ENCODE measurements around the gene UBR7. TPM values are rescaled to one million over a fixed set of nuclear protein-coding genes. Genes with fewer than 3 reads are reported as not detected.

The UBR7 gene
- total RNA-seq, 1 donor: 20.6 TPM

DNA sequence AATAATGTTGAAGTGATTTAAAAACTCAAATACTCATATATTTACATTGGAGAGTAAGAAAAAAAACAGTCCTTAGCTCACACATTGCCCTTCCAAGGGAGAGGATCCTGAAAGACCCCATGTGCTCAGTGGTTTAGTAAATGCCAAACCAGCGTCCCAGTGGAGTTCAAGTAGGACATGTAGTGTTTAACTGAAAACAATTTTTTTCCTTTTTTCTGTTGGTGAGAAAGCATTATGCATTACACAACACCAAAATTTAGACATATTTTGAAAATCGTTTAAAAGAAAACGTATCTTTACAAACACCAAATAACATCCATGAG is 33.6 kb downstream of the UBR7 start:
- no peak overlapping the region for H3K4me3 ChIP-seq (ENCODE audit: insufficient read depth, low read length)
- peaks cover 11% of the 10 kb centered on the region for H3K4me1 ChIP-seq (ENCODE audit: insufficient read depth, low read length)
- H3K27me3 ChIP-seq (ENCODE audit: insufficient read depth, low read length): no peaks in the 10 kb centered on the region
- TF ChIP-seq, protein P1, sequence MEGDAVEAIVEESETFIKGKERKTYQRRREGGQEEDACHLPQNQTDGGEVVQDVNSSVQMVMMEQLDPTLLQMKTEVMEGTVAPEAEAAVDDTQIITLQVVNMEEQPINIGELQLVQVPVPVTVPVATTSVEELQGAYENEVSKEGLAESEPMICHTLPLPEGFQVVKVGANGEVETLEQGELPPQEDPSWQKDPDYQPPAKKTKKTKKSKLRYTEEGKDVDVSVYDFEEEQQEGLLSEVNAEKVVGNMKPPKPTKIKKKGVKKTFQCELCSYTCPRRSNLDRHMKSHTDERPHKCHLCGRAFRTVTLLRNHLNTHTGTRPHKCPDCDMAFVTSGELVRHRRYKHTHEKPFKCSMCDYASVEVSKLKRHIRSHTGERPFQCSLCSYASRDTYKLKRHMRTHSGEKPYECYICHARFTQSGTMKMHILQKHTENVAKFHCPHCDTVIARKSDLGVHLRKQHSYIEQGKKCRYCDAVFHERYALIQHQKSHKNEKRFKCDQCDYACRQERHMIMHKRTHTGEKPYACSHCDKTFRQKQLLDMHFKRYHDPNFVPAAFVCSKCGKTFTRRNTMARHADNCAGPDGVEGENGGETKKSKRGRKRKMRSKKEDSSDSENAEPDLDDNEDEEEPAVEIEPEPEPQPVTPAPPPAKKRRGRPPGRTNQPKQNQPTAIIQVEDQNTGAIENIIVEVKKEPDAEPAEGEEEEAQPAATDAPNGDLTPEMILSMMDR (IDR thresholded peaks at IDR 0.05; ENCODE audit: extremely low read depth, low read depth, low read length): no peak
- peak overlapping the region; percentile 9 for H3K4me2 ChIP-seq (ENCODE audit: insufficient read depth, low read length)
- H3K36me3 ChIP-seq (ENCODE audit: insufficient read depth, low read length): peaks cover 22% of the 10 kb centered on the region
- no peaks in the 10 kb centered on the region for H3K79me2 ChIP-seq (ENCODE audit: insufficient read depth, low read length)
- no peaks in the 10 kb centered on the region for H3K9me3 ChIP-seq (ENCODE audit: low read depth, low read length)
- no peaks in the 10 kb centered on the region for H4K20me1 ChIP-seq (ENCODE audit: insufficient read depth, low read length)
- no peak for DNase-seq (ENCODE audit: insufficient read length, low spot score, missing footprints)
- H2AFZ ChIP-seq (ENCODE audit: low read length): no peak overlapping the region
- H3K27ac ChIP-seq (ENCODE audit: low read depth, low read length): peak overlapping the region; percentile 66

DNA sequence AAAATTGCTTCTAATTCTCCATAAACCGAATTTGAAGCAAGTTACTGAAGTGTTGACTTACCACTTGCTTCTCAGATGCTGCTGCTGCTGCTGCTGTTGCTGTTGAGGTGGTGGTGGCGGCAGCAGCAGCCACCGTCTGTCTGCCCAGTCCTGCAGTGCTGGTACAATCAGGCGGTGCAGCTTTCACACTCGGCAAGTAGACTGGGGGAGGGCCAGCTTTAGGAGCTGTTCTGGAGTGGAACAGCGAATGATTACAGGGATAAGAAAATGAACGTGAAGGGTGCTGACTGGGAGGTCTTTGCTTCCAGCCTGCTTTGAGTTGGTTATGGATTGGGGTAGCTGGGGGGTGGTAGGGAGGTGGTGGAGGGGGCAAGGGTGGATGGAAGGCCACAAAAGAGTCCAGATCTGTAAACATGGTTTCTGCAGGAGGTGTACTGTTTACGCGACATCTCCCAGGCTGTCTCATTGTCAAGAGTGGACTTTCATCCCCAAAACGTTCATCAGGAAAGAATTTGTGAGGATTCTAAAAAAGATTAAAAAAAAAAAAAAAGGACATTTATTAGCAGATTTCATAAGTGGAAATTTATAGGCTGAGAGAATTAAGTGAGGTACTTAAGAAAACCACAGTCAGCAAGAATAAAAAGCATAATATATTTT is 38.8 kb downstream of the UBR7 start:
- Histone ChIP-seq H3K4me2 (ENCODE audit: insufficient read depth, low read length) (no peak overlapping the region), H3K27ac (ENCODE audit: low read depth, low read length) (no peak overlapping the region)

DNA sequence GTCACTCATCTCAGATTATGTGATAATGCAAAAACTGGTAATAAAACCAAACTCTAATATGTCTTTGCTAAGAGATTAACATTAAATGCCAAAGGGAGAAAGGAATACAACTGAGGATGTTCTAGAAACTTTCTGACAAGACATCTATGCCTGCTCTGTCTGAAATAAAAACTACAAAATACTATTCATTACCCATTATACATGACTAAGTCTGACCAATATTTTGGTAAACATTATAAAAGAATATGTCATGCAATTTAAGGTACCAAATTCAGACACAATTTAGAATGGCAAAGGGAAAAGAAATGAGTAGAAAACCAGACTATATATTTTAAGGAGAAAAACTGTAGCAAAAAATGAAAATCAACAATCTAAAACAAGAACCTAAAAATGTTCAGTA is 39.5 kb downstream of the UBR7 start:
- Histone ChIP-seq H3K4me2 (ENCODE audit: insufficient read depth, low read length) (no peak overlapping the region), H3K27ac (ENCODE audit: low read depth, low read length) (no peak overlapping the region), H2AFZ (ENCODE audit: low read length) (no peak overlapping the region), H3K9me3 (ENCODE audit: low read depth, low read length) (no peaks in the 10 kb centered on the region), H4K20me1 (ENCODE audit: insufficient read depth, low read length) (no peaks in the 10 kb centered on the region), H3K79me2 (ENCODE audit: insufficient read depth, low read length) (no peaks in the 10 kb centered on the region), H3K4me3 (ENCODE audit: insufficient read depth, low read length) (no peak overlapping the region), H3K27me3 (ENCODE audit: insufficient read depth, low read length) (no peaks in the 10 kb centered on the region), H3K4me1 (ENCODE audit: insufficient read depth, low read length) (peaks cover under 1% of the 10 kb centered on the region), H3K36me3 (ENCODE audit: insufficient read depth, low read length) (peaks cover 42% of the 10 kb centered on the region)
- DNase-seq (ENCODE audit: insufficient read length, low spot score, missing footprints): no peak
- TF ChIP-seq, protein P1 (IDR thresholded peaks at IDR 0.05; ENCODE audit: extremely low read depth, low read depth, low read length): no peak

More for the DNA sequence above, 38.8 kb downstream of the UBR7 start:
- Histone ChIP-seq H3K27me3 (ENCODE audit: insufficient read depth, low read length) (no peaks in the 10 kb centered on the region), H4K20me1 (ENCODE audit: insufficient read depth, low read length) (no peaks in the 10 kb centered on the region), H3K79me2 (ENCODE audit: insufficient read depth, low read length) (no peaks in the 10 kb centered on the region), H3K36me3 (ENCODE audit: insufficient read depth, low read length) (peaks cover 39% of the 10 kb centered on the region), H3K4me1 (ENCODE audit: insufficient read depth, low read length) (peaks cover 7% of the 10 kb centered on the region), H3K9me3 (ENCODE audit: low read depth, low read length) (no peaks in the 10 kb centered on the region), H3K4me3 (ENCODE audit: insufficient read depth, low read length) (no peak overlapping the region), H2AFZ (ENCODE audit: low read length) (no peak overlapping the region)
- TF ChIP-seq, protein P1 (IDR thresholded peaks at IDR 0.05; ENCODE audit: extremely low read depth, low read depth, low read length): no peak
- no peak for DNase-seq (ENCODE audit: insufficient read length, low spot score, missing footprints)

DNA sequence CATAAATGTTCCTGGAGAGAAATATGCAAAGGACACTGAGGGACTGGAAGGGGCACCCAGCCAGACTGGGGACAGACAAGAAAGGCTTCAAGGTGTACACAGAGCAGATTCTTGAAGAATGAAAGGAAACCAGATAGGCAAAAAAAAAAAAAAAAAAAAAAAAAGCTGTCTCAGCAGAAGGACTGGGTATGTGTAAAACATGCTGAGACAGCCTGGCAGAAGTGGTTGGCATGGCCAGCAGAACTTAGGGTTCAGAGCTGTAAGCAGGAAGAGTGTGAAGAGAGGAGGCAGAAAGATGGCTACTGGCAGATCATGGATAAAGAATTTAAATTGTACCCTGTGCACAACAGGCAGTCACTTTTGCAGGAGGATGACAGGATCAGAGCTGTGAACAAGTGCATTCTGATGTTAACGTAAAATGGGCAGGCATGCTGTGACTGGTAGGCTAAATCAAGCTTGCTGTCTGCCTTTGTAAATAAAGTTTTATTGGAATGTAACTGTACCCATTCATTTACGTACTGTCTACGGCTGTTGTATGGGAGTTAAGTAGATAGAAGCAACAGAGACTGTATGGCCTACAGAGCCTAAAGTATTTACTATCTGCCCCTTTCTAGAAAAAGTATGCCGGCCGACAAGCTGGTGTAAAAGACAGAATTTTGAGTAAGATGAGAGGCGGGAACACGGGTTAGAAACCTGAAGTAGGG is 42.2 kb downstream of the UBR7 start:
- Histone ChIP-seq H4K20me1 (ENCODE audit: insufficient read depth, low read length) (no peaks in the 10 kb centered on the region), H3K79me2 (ENCODE audit: insufficient read depth, low read length) (no peaks in the 10 kb centered on the region), H3K4me2 (ENCODE audit: insufficient read depth, low read length) (no peak overlapping the region), H2AFZ (ENCODE audit: low read length) (no peak overlapping the region), H3K4me3 (ENCODE audit: insufficient read depth, low read length) (no peak overlapping the region), H3K9me3 (ENCODE audit: low read depth, low read length) (no peaks in the 10 kb centered on the region), H3K27me3 (ENCODE audit: insufficient read depth, low read length) (no peaks in the 10 kb centered on the region), H3K27ac (ENCODE audit: low read depth, low read length) (no peak overlapping the region), H3K36me3 (ENCODE audit: insufficient read depth, low read length) (peaks cover 39% of the 10 kb centered on the region), H3K4me1 (ENCODE audit: insufficient read depth, low read length) (no peaks in the 10 kb centered on the region)
- TF ChIP-seq, protein P1 (IDR thresholded peaks at IDR 0.05; ENCODE audit: extremely low read depth, low read depth, low read length): no peak
- DNase-seq (ENCODE audit: insufficient read length, low spot score, missing footprints): no peak
